Cardiac muscle cell (in vitro differentiated cells and primary cell): ENCODE measurements around the gene C6orf15. TPM values are rescaled to one million over a fixed set of nuclear protein-coding genes. Genes with fewer than 3 reads are reported as not detected.

ENCODE experiments used
- DNase-seq, 2 donors: peaks; one replicate each; pipeline versions ENCODE4 v3.0.0 to v3.0.0-alpha.2; 2010 to 2017; ENCODE audit warnings: low read depth in 1 of 2, low spot score in 1 of 2
- H3K27ac ChIP-seq: fragments of 200-600 bp; sonication (generic); 2 replicates; pipeline ENCODE4 v1.5.1; 2016
- H3K27me3 ChIP-seq: fragments of 200-600 bp; sonication (generic); 2 replicates; pipeline ENCODE4 v1.6.0; 2016; ENCODE audit warnings: control low read depth
- H3K36me3 ChIP-seq: fragments of 200-600 bp; sonication (generic); 2 replicates; pipeline ENCODE4 v1.5.1; 2016; ENCODE audit warnings: control low read depth
- H3K4me1 ChIP-seq: fragments of 200-600 bp; sonication (generic); 2 replicates; pipeline ENCODE4 v1.8.1; 2017; ENCODE audit warnings: low read depth, mild to moderate bottlenecking, mixed run types
- H3K4me3 ChIP-seq: fragments of 200-600 bp; sonication (generic); 2 replicates; pipeline ENCODE4 v1.5.1; 2016; ENCODE audit warnings: mild to moderate bottlenecking
- H3K9me3 ChIP-seq: fragments of 200-600 bp; sonication (generic); 2 replicates; pipeline ENCODE4 v1.5.1; 2017; ENCODE audit warnings: low read depth, mild to moderate bottlenecking, control low read depth
- CTCF ChIP-seq: IDR thresholded peaks from 2 replicates; pipeline ENCODE4 v1.5.1; 2012; ENCODE audit warnings: low read depth, mild to moderate bottlenecking, low read length
- polyA plus RNA-seq: library from polyadenylated mRNA; unstranded; fragments of >200 nt; fragmentation: Nextera tagmentation; extraction: Ambion mirVana; gene quantifications from 2 replicates; pipeline ENCODE4 v1.2.1, GENCODE V29; 2016
- total RNA-seq: library from RNA; depleted of rRNA; stranded (reverse); fragments of >200 nt; gene quantifications from 2 replicates; pipeline ENCODE4 v1.2.3, GENCODE V29; 2016

Gene C6orf15
- total and polyA plus RNA-seq, 2 experiments from 2014 or later: not detected

- H3K36me3 ChIP-seq: no peaks in the 10 kb centered on the region
- no peaks in the 10 kb centered on the region for H3K9me3 ChIP-seq
- no peaks in the 10 kb centered on the region for H3K27me3 ChIP-seq
- DNase-seq: no peak
- TF ChIP-seq CTCF: no peak
- H3K27ac ChIP-seq: no peak overlapping the region
- H3K4me3 ChIP-seq: no peak overlapping the region
- H3K4me1 ChIP-seq: no peaks in the 10 kb centered on the region
These were observed 15.7 kb downstream of the C6orf15 start for GRCh38 chr6:31096656-31097055.

- no peaks in the 10 kb centered on the region for H3K36me3 ChIP-seq
- no peaks in the 10 kb centered on the region for H3K27me3 ChIP-seq
- no peak for DNase-seq
- no peak overlapping the region for H3K4me3 ChIP-seq
- no peak for TF ChIP-seq CTCF
- no peaks in the 10 kb centered on the region for H3K9me3 ChIP-seq
- no peaks in the 10 kb centered on the region for H3K4me1 ChIP-seq
- no peak overlapping the region for H3K27ac ChIP-seq
These were observed 16.2 kb downstream of the C6orf15 start for GRCh38 chr6:31096215-31096614.

GRCh38 chr6:31094389-31094881, 17.9 kb downstream of the C6orf15 start:
- Histone ChIP-seq H3K4me3 (no peak overlapping the region), H3K27me3 (no peaks in the 10 kb centered on the region), H3K36me3 (no peaks in the 10 kb centered on the region), H3K9me3 (no peaks in the 10 kb centered on the region), H3K27ac (no peak overlapping the region), H3K4me1 (no peaks in the 10 kb centered on the region)
- DNase-seq: peak in 1 of 2 donors; percentile 22
- TF ChIP-seq CTCF: no peak

GRCh38 chr6:31092769-31093505, 19.4 kb downstream of the C6orf15 start:
- H3K27ac ChIP-seq: no peak overlapping the region
- TF ChIP-seq CTCF: no peak
- DNase-seq: no peak
- H3K9me3 ChIP-seq: no peaks in the 10 kb centered on the region
- H3K4me3 ChIP-seq: no peak overlapping the region
- no peaks in the 10 kb centered on the region for H3K27me3 ChIP-seq
- no peaks in the 10 kb centered on the region for H3K4me1 ChIP-seq
- H3K36me3 ChIP-seq: no peaks in the 10 kb centered on the region

GRCh38 chr6:31092238-31092637, 20.1 kb downstream of the C6orf15 start:
- Histone ChIP-seq H3K4me3 (no peak overlapping the region), H3K4me1 (no peaks in the 10 kb centered on the region), H3K9me3 (no peaks in the 10 kb centered on the region), H3K27me3 (no peaks in the 10 kb centered on the region), H3K36me3 (no peaks in the 10 kb centered on the region), H3K27ac (no peak overlapping the region)
- no peak for DNase-seq
- no peak for TF ChIP-seq CTCF
